SK-N-SH (cell line): Measurements from ENCODE around the gene PLEKHG5. TPM values are rescaled to one million over a fixed set of nuclear protein-coding genes. Genes with fewer than 3 reads are reported as not detected.

Experiments
- CTCF ChIA-PET: fragments of 300-600, 350-600 bp; formaldehyde crosslinking; extraction: SDS; loops from one replicate; lab custom pipeline; 2021; lab: Yijun Ruan, JAX
- POLR2A ChIA-PET: fragments of 350-600 bp; sonication (Branson Sonifier 250); formaldehyde crosslinking; extraction: SDS; loops from one replicate; lab custom pipeline; 2020; ENCODE audit warnings: antibody characterized with exemption, inconsistent platforms; lab: Yijun Ruan, JAX
- DNase-seq: peaks from one replicate; pipeline ENCODE4 v3.0.0; 2012
- H2AFZ ChIP-seq: fragments of 200-600 bp; sonication (generic); 2 replicates; pipeline ENCODE4 v1.8.1; 2016; ENCODE audit warnings: antibody characterized with exemption, mild to moderate bottlenecking, low read depth
- H3F3A ChIP-seq: fragments of 200-600 bp; sonication (generic); replicated peaks from 2 replicates; pipeline ENCODE3; 2016; ENCODE audit warnings: antibody characterized with exemption, mild to moderate bottlenecking; ENCODE audit not compliant: insufficient read depth
- H3K27ac ChIP-seq, 2 experiments: fragments of 200-500 bp in 1 of 2; fragments of 200-600 bp in 1 of 2; sonication (Bioruptor generic) in 1 of 2; sonication (generic), shearing (Covaris generic) in 1 of 2; 2 replicates each; pipeline versions ENCODE4 v1.5.1 to v1.6.1; 2014 to 2016; ENCODE audit warnings: low read depth in 2 of 2, inconsistent platforms in 1 of 2, low read length in 1 of 2, mild to moderate bottlenecking in 1 of 2, mixed read lengths in 1 of 2
- H3K27me3 ChIP-seq: fragments of 200-600 bp; sonication (generic), shearing (Covaris generic); 2 replicates; pipeline ENCODE4 v1.6.1; 2016; ENCODE audit warnings: mixed run types; ENCODE audit not compliant: insufficient read depth
- H3K36me3 ChIP-seq, 2 experiments: fragments of 200-500 bp in 1 of 2; fragments of 200-600 bp in 1 of 2; sonication (Bioruptor generic) in 1 of 2; sonication (generic) in 1 of 2; replicated peaks in 1 of 2; 2 replicates each; pipeline versions ENCODE3 to v1.5.1; 2014 to 2016; ENCODE audit warnings: low read length in 1 of 2, mild to moderate bottlenecking in 1 of 2; ENCODE audit not compliant: insufficient read depth in 2 of 2, control insufficient read depth in 1 of 2
- H3K4me1 ChIP-seq, 2 experiments: fragments of 200-500 bp in 1 of 2; fragments of 200-600 bp in 1 of 2; sonication (Bioruptor generic) in 1 of 2; sonication (generic), shearing (Covaris generic) in 1 of 2; 2 replicates each; pipeline versions ENCODE4 v1.5.1 to v1.6.1; 2014 to 2016; ENCODE audit warnings: low read depth in 1 of 2, low read length in 1 of 2, mixed run types in 1 of 2; ENCODE audit not compliant: insufficient read depth in 2 of 2, control insufficient read depth in 1 of 2
- H3K4me2 ChIP-seq: fragments of 200-600 bp; sonication (generic), shearing (Covaris generic); 2 replicates; pipeline ENCODE4 v1.6.1; 2017; ENCODE audit warnings: mixed run types
- H3K4me3 ChIP-seq, 2 experiments: fragments of 200-500 bp in 1 of 2; fragments of 200-600 bp in 1 of 2; sonication (Bioruptor generic) in 1 of 2; sonication (generic), shearing (Covaris generic) in 1 of 2; 2 replicates each; pipeline versions ENCODE4 v1.5.1 to v1.8.1; 2014 to 2016; ENCODE audit warnings: low read depth in 2 of 2, inconsistent platforms in 1 of 2, low read length in 1 of 2, mild to moderate bottlenecking in 1 of 2, mixed read lengths in 1 of 2, moderate library complexity in 1 of 2
- H3K79me2 ChIP-seq: fragments of 200-600 bp; sonication (generic); 2 replicates; pipeline ENCODE4 v1.8.1; 2017; ENCODE audit warnings: mild to moderate bottlenecking; ENCODE audit not compliant: insufficient read depth
- H3K9ac ChIP-seq: fragments of 200-600 bp; sonication (generic); 2 replicates; pipeline ENCODE4 v1.6.1; 2017; ENCODE audit warnings: mixed run types
- H3K9me2 ChIP-seq: fragments of 200-600 bp; sonication (generic); 2 replicates; pipeline ENCODE4 v1.6.1; 2017; ENCODE audit warnings: mixed run types
- H3K9me3 ChIP-seq: fragments of 200-600 bp; sonication (generic); 2 replicates; pipeline ENCODE4 v1.6.1; 2017; ENCODE audit warnings: mixed run types, mild to moderate bottlenecking, moderate library complexity
- H4K20me1 ChIP-seq: fragments of 200-600 bp; sonication (generic); 2 replicates; pipeline ENCODE4 v1.6.1; 2017; ENCODE audit warnings: mild to moderate bottlenecking, mixed run types; ENCODE audit not compliant: insufficient read depth
- CHD2 ChIP-seq: fragments of 150-350 bp; IDR thresholded peaks from 2 replicates; pipeline ENCODE4 v1.6.1; 2018; ENCODE audit warnings: low read length; ENCODE audit not compliant: partially characterized antibody
- ELF1 ChIP-seq: IDR thresholded peaks from 2 replicates; pipeline ENCODE4 v1.4.0; 2012
- EP300 ChIP-seq, 2 experiments: IDR thresholded peaks; 2 replicates each; pipeline versions ENCODE4 v1.4.0 to v1.6.1; 2012; ENCODE audit warnings: borderline replicate concordance in 1 of 2, low read depth in 1 of 2, low read length in 1 of 2
- EZH2phosphoT487 ChIP-seq: fragments of 200-600 bp; sonication (generic); IDR thresholded peaks from 2 replicates; pipeline ENCODE4 v1.6.1; 2017; ENCODE audit warnings: low read depth, mixed run types, mild to moderate bottlenecking, antibody characterized with exemption, moderate library complexity, borderline replicate concordance
- GABPA ChIP-seq: IDR thresholded peaks from 2 replicates; pipeline ENCODE4 v1.4.0; 2012; ENCODE audit warnings: low read depth, mild to moderate bottlenecking
- GATA2 ChIP-seq: sonication (generic); formaldehyde crosslinking; IDR thresholded peaks from 2 replicates; pipeline ENCODE4 v1.5.0; 2020; ENCODE audit warnings: mild to moderate bottlenecking, missing genetic modification reagents
- MAX ChIP-seq: IDR thresholded peaks from 2 replicates; pipeline ENCODE4 v1.4.0; 2012; ENCODE audit warnings: low read depth
- MEF2A ChIP-seq: IDR thresholded peaks from 2 replicates; pipeline ENCODE4 v1.4.0; 2012; ENCODE audit warnings: low read depth, borderline replicate concordance
- NRF1 ChIP-seq: IDR thresholded peaks from 2 replicates; pipeline ENCODE4 v1.6.1; 2012; ENCODE audit warnings: low read depth, mild to moderate bottlenecking, low read length
- PBX3 ChIP-seq: IDR thresholded peaks from 2 replicates; pipeline ENCODE4; 2012
- RAD21 ChIP-seq: IDR thresholded peaks from 2 replicates; pipeline ENCODE4 v1.6.1; 2012; ENCODE audit warnings: mild to moderate bottlenecking, low read length
- SMC3 ChIP-seq: IDR thresholded peaks from 2 replicates; pipeline ENCODE4 v1.6.1; 2012; ENCODE audit warnings: low read depth, low read length, improper control_type of control experiment
- TEAD4 ChIP-seq: IDR thresholded peaks from 2 replicates; pipeline ENCODE4 v1.4.0; 2012; ENCODE audit warnings: mild to moderate bottlenecking, borderline replicate concordance; ENCODE audit not compliant: insufficient read depth
- WGBS: methylation state at CpG from one replicate; pipeline ENCODE4 v1.1.6; 2017; ENCODE audit warnings: low lambda C conversion rate; 5-methylcytosine and 5-hydroxymethylcytosine counted together
- polyA plus RNA-seq, 3 experiments: library from polyadenylated mRNA; depleted of rRNA; stranded (reverse); fragments of >200 nt; gene quantifications; 2 replicates each; pipeline ENCODE4 v1.2.3, GENCODE V29; 2012

The PLEKHG5 gene
- polyA plus RNA-seq, 1 of the 3 experiments (the other 2 are of a cell fraction), result 14.9 TPM

- peak; percentile 66 for TF ChIP-seq CHD2
These were observed 19.6 kb upstream of the PLEKHG5 start (continued) for GRCh38 chr1:6511056-6511455.

GRCh38 chr1:6510493-6510892 is 19.0 kb upstream of the PLEKHG5 start:
- no peaks in the 10 kb centered on the region for H3K27me3 ChIP-seq
- DNase-seq, result no peak
- H3K4me1 ChIP-seq, result peaks cover 0 to 83% of the 10 kb centered on the region in 2 experiments; a peak in 2 of 4 replicates
- H3K79me2 ChIP-seq, result no peaks in the 10 kb centered on the region
- ChIA-PET POLR2A (interaction anchor here (0.9 to 1.3 kb wide), 2 partner anchors 12 to 16 kb away, joined by 3 read pairs; no protein-coding TSS in a partner anchor), CTCF (interaction anchor here (1.0 to 17.4 kb wide), 2 partner anchors 21 to 44 kb away, joined by 6 to 211 read pairs; partner anchors contain the start of genes NOL9, PLEKHG5 and TAS1R1)
- WGBS, result 100% methylated on average over 3 of the region's 6 CpGs
- no peaks in the 10 kb centered on the region for H3K9me2 ChIP-seq
- H4K20me1 ChIP-seq, result no peaks in the 10 kb centered on the region
- H3K4me2 ChIP-seq, result no peak overlapping the region
- no peak overlapping the region for H2AFZ ChIP-seq
- no peaks in the 10 kb centered on the region for H3K36me3 ChIP-seq
- no peak overlapping the region for H3K4me3 ChIP-seq
- no peak overlapping the region for H3K9ac ChIP-seq
- TF ChIP-seq ELF1, result no peak
- no peak for TF ChIP-seq SMC3
- TF ChIP-seq TEAD4, result no peak
- no peak for TF ChIP-seq MEF2A
- no peak for TF ChIP-seq PBX3
- no peak for TF ChIP-seq EZH2phosphoT487
- no peak for TF ChIP-seq GATA2 (CRISPR knock-in tag)
- no peak for TF ChIP-seq RAD21
- no peak for TF ChIP-seq GABPA
- TF ChIP-seq NRF1, result no peak
- TF ChIP-seq MAX, result no peak
- H3K9me3 ChIP-seq, result no peaks in the 10 kb centered on the region
- H3F3A ChIP-seq, result peaks cover 2% of the 10 kb centered on the region
- H3K27ac ChIP-seq, result peak overlapping the region in 1 of 2 experiments; percentile 93; a peak in 2 of 4 replicates

GRCh38 chr1:6509919-6510291 is 18.4 kb upstream of the PLEKHG5 start:
- Histone ChIP-seq H3K27ac (peak overlapping the region in 1 of 2 experiments; percentile 93; a peak in 2 of 4 replicates), H4K20me1 (no peaks in the 10 kb centered on the region), H3K4me2 (no peak overlapping the region), H3K9me3 (no peaks in the 10 kb centered on the region), H3K4me3 (no peak overlapping the region), H3F3A (no peaks in the 10 kb centered on the region), H3K36me3 (no peaks in the 10 kb centered on the region), H3K9ac (no peak overlapping the region), H3K79me2 (no peaks in the 10 kb centered on the region), H3K4me1 (peaks cover 0 to 89% of the 10 kb centered on the region in 2 experiments; a peak in 2 of 4 replicates), H2AFZ (no peak overlapping the region), H3K9me2 (no peaks in the 10 kb centered on the region), H3K27me3 (no peaks in the 10 kb centered on the region)
- TF ChIP-seq RAD21, result peak; percentile 7; the same call in 1 of the 2 replicates
- TF ChIP-seq CHD2, result no peak
- peak in 1 of 2 experiments; percentile 43; a peak in 1 of 4 replicates for TF ChIP-seq EP300 (IDR thresholded peaks at IDR 0.05; ENCODE audit: borderline replicate concordance in 1 of 2, low read depth in 1 of 2, low read length in 1 of 2)
- WGBS, result 77% methylated on average over 2 of the region's 10 CpGs
- peak; percentile 76 for DNase-seq
- CTCF ChIA-PET, result interaction anchor here (0.5 to 17.4 kb wide), 3 partner anchors 14 to 73 kb away, joined by 3 to 211 read pairs (median 3); partner anchors contain the start of gene PLEKHG5
- POLR2A ChIA-PET, result interaction anchor here (1.2 kb wide), 1 partner anchor 11 kb away, joined by 4 read pairs; no protein-coding TSS in a partner anchor
